ENCODE results near the gene PIP5K1C. TPM values are rescaled to one million over a fixed set of nuclear protein-coding genes. Genes with fewer than 3 reads are reported as not detected.

The PIP5K1C gene
- total RNA-seq, 1 experiment from 2014 or later, result 26.9 TPM

DNA sequence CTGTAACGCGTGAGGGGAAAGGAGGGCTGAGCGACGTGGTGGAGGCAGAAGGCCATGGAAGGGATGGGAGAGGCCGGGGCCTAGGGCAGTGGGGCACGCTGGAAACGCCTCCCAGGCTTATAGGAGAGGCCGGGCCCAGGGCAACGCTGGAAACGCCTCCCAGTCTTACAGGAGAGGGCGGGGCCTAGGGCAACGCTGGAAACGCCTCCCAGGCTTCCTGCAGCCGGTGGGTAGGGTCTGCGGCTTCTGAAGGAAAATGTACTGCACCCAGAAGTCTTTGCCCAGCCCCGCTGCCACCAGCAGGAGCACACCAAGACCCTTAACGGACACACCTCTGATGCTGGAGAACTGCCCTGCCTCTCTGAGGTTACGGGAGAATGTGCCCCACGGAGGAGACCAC lies 82.8 kb downstream of the PIP5K1C start:
- Histone ChIP-seq H3K9me3 (ENCODE audit: control insufficient read depth in 1 of 2, insufficient read depth in 1 of 2, low read depth in 1 of 2, low read length in 2 of 2) (no peaks in the 10 kb centered on the region), H3K27ac (ENCODE audit: low read depth, low read length) (no peak overlapping the region), H3K9ac (ENCODE audit: low read length) (no peak overlapping the region), H3K4me3 (replicated peaks in 1 of 2; ENCODE audit: low read depth in 1 of 2, low read length in 2 of 2) (no peak overlapping the region), H3K4me1 (ENCODE audit: control insufficient read depth in 1 of 2, insufficient read depth in 2 of 2, low read length in 2 of 2) (no peaks in the 10 kb centered on the region), H4K20me1 (ENCODE audit: insufficient read depth) (no peaks in the 10 kb centered on the region), H3K27me3 (ENCODE audit: insufficient read depth, low read length) (no peaks in the 10 kb centered on the region), H3K79me2 (ENCODE audit: insufficient read depth, low read length) (no peaks in the 10 kb centered on the region), H3K4me2 (ENCODE audit: low read length) (no peak overlapping the region), H2AFZ (ENCODE audit: low read depth, low read length, poor library complexity, severe bottlenecking) (no peak overlapping the region), H3K9me2 (ENCODE audit: insufficient read depth) (no peaks in the 10 kb centered on the region), H3K36me3 (ENCODE audit: control insufficient read depth in 1 of 2, insufficient read depth in 2 of 2, low read length in 2 of 2) (peaks cover 0 to 5% of the 10 kb centered on the region in 2 experiments; a peak in 2 of 4 replicates)
- ChIA-PET POLR2A (no interaction called here), CTCF (no interaction called here), RAD21 (ENCODE audit: low non-redundant PET in 1 of 2, low total read pairs in 2 of 2, uncharacterized antibody in 2 of 2, unreplicated experiment in 2 of 2) (no interaction called here)
- no TSS peak for BruUV-seq (replicated peaks)
- TF ChIP-seq SP1 (IDR thresholded peaks at IDR 0.05; ENCODE audit: low read depth), result no peak
- no peak for TF ChIP-seq TCF7L2 (IDR thresholded peaks at IDR 0.05; ENCODE audit: borderline replicate concordance, extremely low read depth, insufficient read depth, insufficient read length)
- no peak for TF ChIP-seq CEBPB (IDR thresholded peaks at IDR 0.05; ENCODE audit: low read depth)
- TF ChIP-seq YY1 (IDR thresholded peaks at IDR 0.05; ENCODE audit: extremely low read depth, insufficient replicate concordance, low read depth, low read length), result no peak
- no peak for TF ChIP-seq CBX3 (IDR thresholded peaks at IDR 0.05; ENCODE audit: low read depth)
- TF ChIP-seq POLR2AphosphoS5 (IDR thresholded peaks at IDR 0.05; ENCODE audit: low read depth, low read length), result no peak
- no peak for TF ChIP-seq POLR2A (IDR thresholded peaks at IDR 0.05; ENCODE audit: borderline replicate concordance, extremely low read depth, insufficient read depth, insufficient read length)
- TF ChIP-seq RAD21 (IDR thresholded peaks at IDR 0.05; ENCODE audit: low read depth), result no peak
- no peak for TF ChIP-seq SRF (IDR thresholded peaks at IDR 0.05; ENCODE audit: low read depth)
- TF ChIP-seq EZH2phosphoT487 (IDR thresholded peaks at IDR 0.05; ENCODE audit: borderline replicate concordance), result no peak
- no peak for TF ChIP-seq ATF3 (IDR thresholded peaks at IDR 0.05)
- no peak for TF ChIP-seq REST (IDR thresholded peaks at IDR 0.05; ENCODE audit: low read depth)
- no peak for TF ChIP-seq EZH2 (IDR thresholded peaks at IDR 0.05)
- TF ChIP-seq JUND (IDR thresholded peaks at IDR 0.05), result no peak
- no peak for TF ChIP-seq ZNF274 (IDR thresholded peaks at IDR 0.05; ENCODE audit: low read depth, low read length)
- TF ChIP-seq EGR1 (IDR thresholded peaks at IDR 0.05; ENCODE audit: low read depth), result no peak
- TF ChIP-seq FOSL1 (IDR thresholded peaks at IDR 0.05; ENCODE audit: low read depth), result no peak
- TF ChIP-seq, protein P1, sequence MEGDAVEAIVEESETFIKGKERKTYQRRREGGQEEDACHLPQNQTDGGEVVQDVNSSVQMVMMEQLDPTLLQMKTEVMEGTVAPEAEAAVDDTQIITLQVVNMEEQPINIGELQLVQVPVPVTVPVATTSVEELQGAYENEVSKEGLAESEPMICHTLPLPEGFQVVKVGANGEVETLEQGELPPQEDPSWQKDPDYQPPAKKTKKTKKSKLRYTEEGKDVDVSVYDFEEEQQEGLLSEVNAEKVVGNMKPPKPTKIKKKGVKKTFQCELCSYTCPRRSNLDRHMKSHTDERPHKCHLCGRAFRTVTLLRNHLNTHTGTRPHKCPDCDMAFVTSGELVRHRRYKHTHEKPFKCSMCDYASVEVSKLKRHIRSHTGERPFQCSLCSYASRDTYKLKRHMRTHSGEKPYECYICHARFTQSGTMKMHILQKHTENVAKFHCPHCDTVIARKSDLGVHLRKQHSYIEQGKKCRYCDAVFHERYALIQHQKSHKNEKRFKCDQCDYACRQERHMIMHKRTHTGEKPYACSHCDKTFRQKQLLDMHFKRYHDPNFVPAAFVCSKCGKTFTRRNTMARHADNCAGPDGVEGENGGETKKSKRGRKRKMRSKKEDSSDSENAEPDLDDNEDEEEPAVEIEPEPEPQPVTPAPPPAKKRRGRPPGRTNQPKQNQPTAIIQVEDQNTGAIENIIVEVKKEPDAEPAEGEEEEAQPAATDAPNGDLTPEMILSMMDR (IDR thresholded peaks at IDR 0.05 in 2 of 3, conservative IDR thresholded peaks at IDR 0.05 in 1 of 3; ENCODE audit: borderline replicate concordance in 1 of 3, insufficient read depth in 1 of 3, low read depth in 2 of 3, low read length in 2 of 3), result no peak
- TF ChIP-seq, protein P2, sequence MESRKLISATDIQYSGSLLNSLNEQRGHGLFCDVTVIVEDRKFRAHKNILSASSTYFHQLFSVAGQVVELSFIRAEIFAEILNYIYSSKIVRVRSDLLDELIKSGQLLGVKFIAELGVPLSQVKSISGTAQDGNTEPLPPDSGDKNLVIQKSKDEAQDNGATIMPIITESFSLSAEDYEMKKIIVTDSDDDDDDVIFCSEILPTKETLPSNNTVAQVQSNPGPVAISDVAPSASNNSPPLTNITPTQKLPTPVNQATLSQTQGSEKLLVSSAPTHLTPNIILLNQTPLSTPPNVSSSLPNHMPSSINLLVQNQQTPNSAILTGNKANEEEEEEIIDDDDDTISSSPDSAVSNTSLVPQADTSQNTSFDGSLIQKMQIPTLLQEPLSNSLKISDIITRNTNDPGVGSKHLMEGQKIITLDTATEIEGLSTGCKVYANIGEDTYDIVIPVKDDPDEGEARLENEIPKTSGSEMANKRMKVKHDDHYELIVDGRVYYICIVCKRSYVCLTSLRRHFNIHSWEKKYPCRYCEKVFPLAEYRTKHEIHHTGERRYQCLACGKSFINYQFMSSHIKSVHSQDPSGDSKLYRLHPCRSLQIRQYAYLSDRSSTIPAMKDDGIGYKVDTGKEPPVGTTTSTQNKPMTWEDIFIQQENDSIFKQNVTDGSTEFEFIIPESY (IDR thresholded peaks at IDR 0.05; ENCODE audit: extremely low read depth, insufficient replicate concordance, low read length), result no peak
- no peak for TF ChIP-seq ZFX (IDR thresholded peaks at IDR 0.05)
- ATAC-seq, result no peak
- DNase-seq (ENCODE audit: low read depth, low spot score), result no peak
- intact Hi-C loops (cut with micrococcal nuclease), result no loop called here
